Measurements from ENCODE around the gene ATG5.
"Not testable (repeated sequence)": the region's sequence is repeated elsewhere in the genome, so short reads cannot be mapped to it uniquely, and the experiment has no call there.

The ATG5 gene

DNA sequence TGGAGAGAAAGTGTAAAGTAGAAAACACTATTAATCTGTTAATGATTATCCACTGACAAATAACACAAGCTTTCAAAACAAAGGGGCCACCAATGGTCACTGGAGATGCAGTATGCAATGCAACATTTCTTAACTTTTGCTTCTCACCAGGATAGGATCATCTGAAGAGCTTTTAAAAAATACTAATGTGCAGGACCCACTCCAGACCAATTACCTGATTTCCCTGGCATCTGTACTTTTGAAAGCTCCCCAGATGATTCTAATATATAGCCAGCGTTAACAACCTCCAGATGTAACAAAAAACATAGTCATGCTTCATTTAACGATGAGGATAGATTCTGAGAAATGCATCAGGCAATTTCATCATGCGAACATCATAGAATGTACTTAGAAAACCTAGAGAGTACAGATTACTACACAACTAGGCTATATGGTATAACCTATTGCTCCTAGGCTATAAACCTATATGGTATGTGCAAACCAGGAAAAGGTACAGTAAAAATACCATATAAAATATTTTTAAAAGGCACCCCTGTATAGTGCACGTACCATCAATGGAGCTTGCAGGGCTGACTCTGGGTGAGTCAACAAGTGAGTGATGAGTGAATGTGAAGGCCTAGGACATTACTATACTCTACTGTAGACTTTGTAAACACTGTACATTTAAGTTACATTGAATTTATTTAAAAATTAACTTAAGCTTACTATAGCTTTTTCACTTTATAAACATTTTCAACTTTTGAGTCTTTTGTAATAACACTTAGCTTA, 69.2 kb downstream of the ATG5 start:
- no peak for DNase-seq (ENCODE audit: low read depth)

- DNase-seq (ENCODE audit: low read depth), result no peak
Observed at GRCh38 chr6:106255306-106255705, 70.3 kb downstream of the ATG5 start.

DNA sequence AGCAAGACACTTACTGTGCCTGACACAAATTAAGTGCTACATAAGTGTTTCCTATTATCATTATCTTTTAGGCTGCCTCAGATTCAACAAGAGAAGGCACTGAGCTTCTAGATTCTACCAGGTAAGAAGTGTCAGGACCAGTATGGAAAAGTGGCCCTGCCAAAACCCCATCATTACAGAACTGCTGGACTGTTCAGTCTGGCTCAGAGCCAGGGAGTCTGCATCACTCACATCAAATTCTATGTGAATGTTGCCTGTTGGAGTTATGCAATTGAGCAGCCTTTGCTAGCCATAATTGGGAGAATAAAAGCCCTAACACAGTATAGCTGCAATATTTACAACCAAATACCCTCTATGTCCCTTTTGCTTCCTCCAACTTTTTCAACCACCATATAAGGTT, 70.9 kb downstream of the ATG5 start:
- no peak for DNase-seq (ENCODE audit: low read depth)

GRCh38 chr6:106253731-106254130, 71.8 kb downstream of the ATG5 start:
- no peak for DNase-seq (ENCODE audit: low read depth)

DNA sequence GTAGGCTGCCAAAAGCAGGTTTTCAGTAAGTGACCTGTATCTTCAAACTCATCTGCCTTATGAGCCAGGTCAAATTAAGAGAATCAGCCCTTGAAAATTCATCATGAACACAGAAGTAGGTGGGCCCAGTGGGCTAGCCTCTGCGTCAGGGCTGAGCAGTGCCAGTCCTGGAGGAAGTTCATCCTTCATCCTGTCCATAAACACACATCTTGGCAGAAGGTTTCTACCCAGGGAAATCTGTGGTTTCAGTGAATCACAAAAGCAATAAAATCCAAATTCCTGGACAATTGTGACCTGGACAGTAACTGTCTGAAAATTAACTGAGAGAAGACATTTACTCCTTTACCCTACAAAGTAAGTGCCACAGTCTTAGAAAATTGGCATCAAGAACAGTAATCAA, 72.4 kb downstream of the ATG5 start:
- DNase-seq (ENCODE audit: low read depth), result no peak

DNA sequence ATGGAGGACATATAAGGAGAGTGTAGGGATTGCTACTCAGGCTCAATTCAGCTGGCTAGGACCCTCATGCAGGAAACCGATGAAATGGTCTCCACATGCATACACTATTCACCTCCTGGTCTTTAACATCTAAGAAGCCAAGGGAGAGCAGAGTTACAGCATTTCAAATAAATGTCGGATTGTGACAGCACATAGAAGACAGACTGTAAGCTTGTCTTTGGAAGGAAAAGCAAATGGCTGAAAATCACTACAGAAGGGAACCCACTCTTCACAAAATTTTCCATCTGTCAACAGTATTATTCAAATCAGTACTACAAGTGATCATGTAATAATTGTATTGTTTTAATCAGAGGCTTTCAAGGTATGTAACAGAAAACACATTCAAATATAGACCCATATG, 72.9 kb downstream of the ATG5 start:
- DNase-seq (ENCODE audit: low read depth), result no peak

DNA sequence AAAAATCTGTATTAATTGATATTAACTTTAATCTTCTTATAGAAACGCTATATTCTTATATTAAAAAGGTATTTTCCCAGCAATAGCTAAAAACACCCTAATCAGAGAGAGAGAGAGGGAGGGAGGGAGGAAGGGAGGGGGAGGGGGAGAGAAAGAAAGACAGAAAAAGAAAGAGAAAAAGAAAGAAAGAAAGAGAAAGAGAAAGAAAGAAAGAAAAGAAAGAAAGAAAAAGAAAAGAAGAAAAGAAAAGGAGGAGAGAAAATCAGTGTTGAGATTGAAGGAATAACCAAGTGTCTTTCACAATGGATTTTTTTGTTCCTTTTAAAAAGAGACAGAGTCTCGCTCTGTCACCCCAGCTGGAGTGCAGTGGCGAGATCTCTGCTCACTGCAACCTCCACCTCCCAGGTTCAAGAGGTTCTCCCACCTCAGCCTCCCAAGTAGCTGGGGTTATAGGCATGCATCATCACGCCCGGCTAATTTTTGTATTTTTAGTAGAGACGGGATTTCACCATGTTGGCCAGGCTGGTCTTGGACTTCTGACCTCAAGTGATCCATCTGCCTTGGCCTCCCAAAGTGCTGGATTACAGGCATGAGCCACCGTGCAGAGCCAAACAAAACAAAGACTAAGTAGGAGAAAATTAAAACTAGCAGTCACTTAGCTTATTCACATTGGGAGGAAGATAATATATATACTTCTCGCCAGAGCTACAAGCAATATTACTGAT, 73.9 kb downstream of the ATG5 start:
- DNase-seq (ENCODE audit: low read depth), result not testable (repeated sequence)

- no peak for DNase-seq (ENCODE audit: low read depth)
Observed at GRCh38 chr6:106250953-106251352, 74.6 kb downstream of the ATG5 start.

GRCh38 chr6:106249658-106250057, 75.9 kb downstream of the ATG5 start:
- DNase-seq (ENCODE audit: low read depth), result no peak

DNA sequence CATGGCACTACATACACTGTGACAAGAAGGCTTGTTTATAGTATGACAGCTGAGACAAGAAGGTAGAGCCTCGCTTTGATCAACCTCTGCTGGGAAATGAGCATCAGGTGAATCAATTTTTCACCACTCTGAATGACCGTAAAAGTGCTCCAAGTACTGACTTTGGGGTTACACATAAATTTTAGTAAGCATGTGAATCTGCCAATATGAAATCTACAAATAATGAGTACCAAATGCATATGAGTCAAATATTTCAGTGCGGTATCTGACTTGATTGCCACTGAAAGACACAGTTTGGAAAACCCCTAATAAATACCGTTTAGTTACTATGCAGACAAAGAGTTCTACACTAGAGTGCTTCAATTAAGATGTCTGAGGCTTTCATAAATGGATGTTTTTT, 77.8 kb downstream of the ATG5 start:
- DNase-seq (ENCODE audit: low read depth), result no peak

- no peak for DNase-seq (ENCODE audit: low read depth)
Observed at GRCh38 chr6:106247293-106247692, 78.3 kb downstream of the ATG5 start.

GRCh38 chr6:106244931-106245330, 80.6 kb downstream of the ATG5 start:
- no peak for DNase-seq (ENCODE audit: low read depth)

- DNase-seq (ENCODE audit: low read depth), result no peak
Observed at GRCh38 chr6:106244521-106244920, 81.0 kb downstream of the ATG5 start.

- DNase-seq (ENCODE audit: low read depth), result no peak
Observed at GRCh38 chr6:106243261-106243660, 82.3 kb downstream of the ATG5 start.

- DNase-seq (ENCODE audit: low read depth), result no peak
Observed at GRCh38 chr6:106241498-106241897, 84.1 kb downstream of the ATG5 start.

DNA sequence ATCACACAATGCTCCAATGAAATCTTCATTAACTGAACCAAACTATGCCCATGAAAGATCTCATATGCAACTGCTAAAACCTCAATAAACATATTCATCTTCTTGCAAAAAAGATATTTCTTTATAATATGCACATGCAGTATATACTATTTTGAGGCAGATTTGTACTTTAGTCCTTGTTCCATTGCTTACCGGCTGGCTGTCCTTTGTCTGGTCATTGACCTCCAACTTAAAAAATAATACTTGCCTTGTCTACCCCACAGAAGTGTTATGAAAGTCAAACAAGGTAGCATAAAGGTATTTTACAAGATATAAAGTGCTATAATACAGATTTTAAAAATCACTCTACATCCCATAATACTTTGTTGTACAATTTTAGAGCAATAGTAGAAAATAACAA, 88.3 kb downstream of the ATG5 start:
- DNase-seq (ENCODE audit: low read depth), result no peak

- not testable (repeated sequence) for DNase-seq (ENCODE audit: low read depth)
Observed at GRCh38 chr6:106229876-106230445, 95.6 kb downstream of the ATG5 start.

DNA sequence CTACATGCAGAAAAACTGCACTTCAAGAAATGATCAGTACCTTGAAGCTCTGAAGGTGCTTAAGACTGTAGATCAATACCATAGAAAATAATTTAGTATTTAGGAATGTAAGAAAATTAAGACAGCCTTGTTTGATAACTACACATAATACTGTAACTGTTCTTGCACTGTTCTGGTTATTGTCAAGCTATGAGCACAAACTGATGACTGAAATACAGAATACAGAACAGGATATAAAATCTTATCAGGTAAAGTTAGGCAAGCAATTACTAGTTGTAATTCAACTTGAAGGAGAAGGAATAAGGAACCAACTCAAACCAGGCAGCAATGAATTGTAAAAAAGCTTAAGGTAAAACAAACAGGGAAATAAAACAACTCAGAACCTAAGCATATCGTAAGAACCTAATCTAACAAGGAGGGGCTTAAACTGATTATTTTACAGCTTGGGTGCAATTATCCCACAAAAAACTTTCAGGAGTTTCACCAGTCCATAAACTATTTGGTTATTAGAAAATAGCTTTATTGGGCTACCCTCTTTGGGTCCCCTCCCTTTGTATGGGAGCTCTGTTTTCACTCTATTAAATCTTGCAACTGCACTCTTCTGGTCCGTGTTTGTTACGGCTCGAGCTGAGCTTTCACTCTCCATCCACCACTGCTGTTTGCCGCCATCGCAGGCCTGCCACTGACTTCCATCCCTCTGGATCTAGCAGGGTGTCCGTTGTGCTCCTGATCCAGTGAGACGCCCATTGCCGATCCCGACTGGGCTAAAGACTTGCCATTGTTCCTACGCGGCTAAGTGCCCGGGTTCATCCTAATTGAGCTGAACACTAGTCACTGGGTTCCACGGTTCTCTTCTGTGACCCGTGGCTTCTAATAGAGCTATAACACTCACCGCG, 97.7 kb downstream of the ATG5 start:
- DNase-seq (ENCODE audit: low read depth), result no peak

DNA sequence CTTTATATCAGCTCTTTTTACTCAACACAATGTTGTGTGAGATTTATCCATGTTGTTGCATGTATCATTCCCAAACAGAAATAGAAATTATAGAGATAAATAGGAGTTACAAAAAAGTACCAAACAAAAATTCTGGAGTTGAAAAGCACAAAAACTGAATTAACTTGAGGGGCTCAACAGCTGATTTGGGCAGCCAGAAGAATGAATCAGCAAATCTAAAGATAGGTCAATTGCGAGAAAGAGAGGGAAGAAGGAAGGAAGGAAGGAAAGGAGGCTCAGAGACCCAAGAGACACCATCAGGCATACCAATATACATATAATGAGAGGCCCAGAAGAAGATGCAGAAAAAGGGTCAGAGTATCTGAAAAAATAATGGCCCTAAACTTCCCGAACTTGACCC, 98.9 kb downstream of the ATG5 start:
- no peak for DNase-seq (ENCODE audit: low read depth)

DNA sequence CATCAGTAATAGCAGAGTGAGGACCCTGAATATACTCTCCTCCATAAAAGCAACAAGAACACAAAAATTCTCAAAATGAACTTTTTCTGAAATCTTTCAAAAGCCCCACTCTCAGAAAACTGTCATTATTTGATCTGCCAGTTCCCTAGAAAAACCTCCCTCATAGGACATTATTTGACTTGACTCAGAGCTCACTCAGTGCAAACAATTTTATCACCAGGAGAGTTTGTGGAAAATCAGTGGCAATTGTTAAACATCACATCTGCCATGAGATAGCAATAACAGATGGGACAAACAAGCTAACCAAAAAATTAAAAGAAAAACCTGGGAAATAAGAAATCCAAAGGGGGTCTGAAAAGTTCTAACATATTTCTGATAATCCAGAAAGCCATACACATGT, 100.0 kb downstream of the ATG5 start:
- no peak for DNase-seq (ENCODE audit: low read depth)

DNA sequence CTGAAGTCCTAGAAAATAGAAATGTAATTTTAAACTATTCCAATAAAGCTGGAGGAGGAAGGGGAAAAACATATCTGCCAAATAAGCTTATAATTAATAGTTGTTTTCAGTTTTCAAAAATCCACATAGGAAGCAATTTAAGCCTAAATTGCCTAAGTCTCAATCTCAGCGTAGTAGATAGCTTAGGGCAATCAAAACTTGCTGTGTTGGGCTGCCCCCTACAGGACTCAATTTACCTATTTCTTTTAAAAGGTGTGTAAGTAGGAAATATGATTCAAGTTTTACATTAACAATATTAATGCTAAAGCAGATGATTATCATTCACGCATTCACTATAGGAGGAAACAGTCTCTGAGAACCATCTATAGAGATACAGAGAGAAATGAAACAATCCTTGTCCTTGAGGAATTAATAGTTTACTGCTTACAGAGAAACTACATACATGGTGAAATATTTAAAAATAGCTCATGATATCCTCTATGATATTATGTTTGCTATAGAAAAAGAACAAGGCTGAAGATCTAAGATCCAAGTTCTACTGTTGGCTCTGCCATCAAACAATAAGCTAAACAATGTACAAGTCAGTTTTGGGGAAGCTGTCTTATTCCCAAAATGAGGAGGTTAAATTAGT, 102.1 kb downstream of the ATG5 start:
- DNase-seq (ENCODE audit: low read depth), result peak; percentile 33

DNA sequence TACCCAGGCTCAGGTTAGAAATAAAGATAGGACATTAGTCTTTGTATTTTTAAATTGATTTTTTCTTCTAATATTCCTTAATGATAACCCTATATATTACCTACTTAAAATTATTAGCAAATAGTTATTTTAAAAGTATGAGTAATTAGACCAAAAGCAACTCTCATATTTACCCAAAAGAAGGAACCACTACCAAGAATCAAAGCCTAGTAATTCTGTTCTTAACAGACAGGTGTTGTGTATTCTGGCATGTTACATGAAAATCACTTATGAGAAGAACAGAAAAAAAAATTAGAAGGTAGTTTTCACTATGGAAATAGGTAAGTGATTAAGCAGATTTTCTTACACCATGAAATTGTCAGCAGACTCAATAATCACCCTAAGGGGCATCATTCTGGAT, 105.1 kb downstream of the ATG5 start:
- no peak for DNase-seq (ENCODE audit: low read depth)
